Astrocyte of the hippocampus (primary cell): Measurements from ENCODE around the gene RPS14.
"Not testable (repeated sequence)": the region's sequence is repeated elsewhere in the genome, so short reads cannot be mapped to it uniquely, and the experiment has no call there.

ENCODE experiments used
- DNase-seq: peaks from one replicate; pipeline ENCODE4 v3.0.0; 2011; ENCODE audit warnings: low read depth, low spot score

Gene RPS14

DNA sequence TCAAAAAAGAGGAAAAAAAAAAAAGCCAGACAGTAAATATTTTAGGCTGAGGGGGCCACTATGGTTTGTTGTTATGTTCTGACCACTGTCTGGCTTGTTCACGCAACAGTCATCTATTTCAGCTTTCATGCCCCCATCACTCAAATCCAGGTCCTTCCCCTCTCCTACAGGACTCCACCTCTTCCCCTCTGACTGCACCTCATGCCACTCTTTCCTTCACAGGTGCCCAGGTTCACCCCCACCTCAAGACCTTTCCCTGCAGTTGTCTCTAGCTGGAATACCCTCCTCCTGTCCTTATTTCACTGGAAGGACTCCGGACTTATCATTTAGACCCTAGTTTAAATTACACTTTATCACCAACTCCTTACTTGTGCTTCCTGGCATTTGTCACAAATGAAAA lies 3.5 kb downstream of the RPS14 start:
- DNase-seq: no peak

DNA sequence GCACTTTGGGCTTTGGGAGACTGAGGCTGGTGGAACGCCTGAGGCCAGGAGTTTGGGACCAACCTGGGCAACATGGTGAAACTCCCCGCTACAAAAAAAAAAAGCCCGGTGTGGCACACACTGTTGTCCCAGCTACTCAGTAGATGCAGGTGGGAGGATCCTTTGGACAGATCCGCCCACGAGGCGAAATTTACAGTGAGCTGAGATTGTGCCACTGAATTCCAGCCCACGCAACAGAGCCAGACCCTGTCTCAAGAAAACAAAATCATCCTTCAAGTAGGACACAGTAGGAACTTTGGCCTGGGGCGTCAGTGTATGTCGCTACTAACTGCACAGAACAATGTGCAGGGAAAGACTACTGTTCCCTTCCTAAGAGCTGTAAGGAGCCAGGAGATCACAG lies 4.8 kb downstream of the RPS14 start:
- DNase-seq: no peak

DNA sequence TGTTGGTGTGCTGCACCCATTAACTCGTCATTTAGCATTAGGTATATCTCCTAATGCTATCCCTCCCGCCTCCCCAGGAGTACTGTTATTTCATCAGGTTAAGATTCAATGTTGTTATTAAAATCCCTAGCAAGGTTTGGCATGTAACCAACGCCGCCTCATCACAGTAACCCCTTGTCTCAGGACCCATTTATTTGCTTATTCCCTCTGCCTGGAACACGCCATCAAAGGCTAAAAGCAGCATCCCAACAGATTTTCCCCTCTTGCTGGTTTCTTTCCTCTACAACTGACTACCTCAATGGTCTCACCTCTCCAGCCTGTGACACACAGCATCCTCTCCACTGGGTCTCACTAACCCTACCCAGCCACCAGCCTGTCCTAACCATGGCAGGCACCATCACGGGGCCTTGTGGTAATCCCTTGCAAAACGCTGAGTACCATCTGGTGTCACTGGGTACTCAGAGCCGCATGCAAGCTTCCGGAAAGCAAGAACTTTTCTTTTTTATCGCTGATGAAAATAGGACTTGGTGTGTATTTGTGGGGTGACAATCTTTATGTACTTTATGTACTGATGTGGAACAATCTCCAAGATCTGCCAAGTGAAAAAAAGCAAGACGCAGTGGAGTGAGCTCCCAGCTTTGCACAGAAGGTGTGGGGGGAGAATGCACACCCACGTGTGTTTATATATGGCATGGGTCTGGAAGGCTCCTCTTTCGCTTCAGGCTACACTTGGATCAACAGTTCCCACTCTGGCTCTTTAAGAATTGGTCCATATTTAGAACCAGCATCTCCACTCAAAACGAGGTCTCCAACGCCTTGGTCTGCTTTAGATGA lies 6.1 kb downstream of the RPS14 start:
- DNase-seq: no peak

DNA sequence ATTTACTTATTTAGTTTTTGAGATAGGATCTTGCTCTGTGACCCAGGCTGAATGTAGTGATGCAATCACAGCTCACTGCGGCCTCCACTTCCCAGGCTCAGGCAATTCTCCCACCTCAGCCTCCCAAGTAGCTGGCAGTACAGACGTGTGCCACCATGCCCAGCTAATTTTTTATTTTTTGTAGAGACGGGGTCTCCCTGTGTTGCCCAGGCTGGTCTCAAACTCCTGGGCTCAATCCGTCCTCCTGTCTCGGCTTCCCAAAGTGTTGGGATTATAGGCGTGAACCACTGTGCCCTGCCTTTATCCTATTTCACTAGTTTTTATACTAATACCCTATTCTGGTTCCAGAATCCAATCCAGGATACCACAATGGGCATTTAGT lies 6.8 kb downstream of the RPS14 start:
- no peak for DNase-seq

DNA sequence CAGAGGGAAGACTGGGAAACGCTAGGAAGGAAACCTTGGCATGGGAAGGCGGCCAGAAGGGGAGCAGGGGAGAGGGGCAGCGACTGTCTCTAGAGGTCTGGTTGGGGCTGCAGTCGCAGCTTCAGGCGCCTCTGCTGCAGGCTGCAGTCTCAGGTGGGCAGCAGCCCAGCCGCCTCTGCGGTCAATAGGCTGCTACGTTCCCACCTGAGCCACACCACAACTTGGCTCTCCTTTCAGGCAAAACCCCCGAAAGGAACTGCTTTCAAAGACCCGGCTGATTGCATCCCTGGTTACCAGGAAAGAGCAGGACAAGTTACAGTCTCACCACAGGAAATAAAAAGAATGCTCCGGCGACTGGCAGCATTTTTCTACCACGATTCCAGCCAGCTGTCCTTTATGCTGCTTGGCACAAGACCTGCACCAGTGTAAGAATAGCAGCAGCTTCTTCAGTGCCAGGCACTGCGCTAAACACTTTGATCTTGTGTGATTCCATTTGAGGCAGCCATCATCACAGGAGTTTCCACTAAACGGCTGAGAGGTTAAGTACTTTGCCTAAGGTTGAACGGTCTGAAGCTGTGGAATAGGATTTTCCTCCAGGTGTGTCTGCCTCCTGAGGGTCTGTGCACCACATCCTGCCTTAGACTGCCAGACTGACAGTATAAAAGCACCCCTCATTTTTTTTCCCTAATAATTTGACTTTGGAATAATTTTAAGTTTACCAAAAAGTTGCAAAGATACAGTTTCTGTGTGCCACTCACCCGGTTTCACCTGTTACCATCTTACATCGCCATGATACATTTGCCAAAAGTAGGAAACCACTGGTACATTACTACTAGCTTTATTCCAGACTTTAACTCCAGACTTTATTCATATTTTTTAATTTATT lies 7.5 kb downstream of the RPS14 start:
- peak; percentile 43 for DNase-seq

DNA sequence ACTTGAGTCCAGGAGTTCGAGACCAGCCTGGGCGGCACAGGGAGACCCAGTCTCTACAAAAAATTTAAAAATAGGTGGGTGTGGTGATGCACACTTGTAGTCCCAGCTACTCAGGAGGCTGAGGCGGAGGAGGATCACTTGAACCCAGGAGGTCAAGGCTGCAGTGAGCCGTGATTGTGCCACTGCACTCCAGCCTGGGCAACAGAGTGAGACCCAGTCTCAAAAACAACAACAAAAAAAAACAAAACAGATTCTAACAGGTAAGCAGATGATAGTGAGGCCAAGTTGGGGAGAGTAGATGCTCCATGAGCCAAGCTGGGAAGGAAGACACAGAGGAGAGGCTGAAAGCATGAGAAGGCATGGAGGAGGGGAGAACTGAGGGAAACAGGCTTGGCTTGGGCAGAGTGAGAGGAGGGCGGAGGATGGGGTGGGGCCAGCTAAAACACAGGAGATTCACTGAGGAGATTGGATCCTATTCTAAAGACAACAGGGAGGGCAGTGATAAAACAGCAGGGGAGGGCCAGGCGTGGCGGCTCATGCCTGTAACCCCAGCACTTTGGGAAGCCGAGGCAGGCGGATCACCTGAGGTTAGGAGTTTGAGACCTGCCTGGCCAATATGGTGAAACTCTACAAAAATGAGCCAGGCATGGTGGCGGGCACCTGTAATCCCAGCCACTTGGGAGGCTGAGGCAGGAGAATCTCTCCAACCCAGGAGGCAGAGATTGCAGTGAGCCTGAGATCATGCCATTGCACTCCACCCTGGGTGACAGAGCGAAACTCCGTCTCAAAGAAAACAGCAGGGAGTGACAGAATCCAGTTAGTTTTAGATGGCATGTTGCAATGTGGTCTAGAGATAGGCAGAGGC lies 8.4 kb downstream of the RPS14 start:
- no peak for DNase-seq

DNA sequence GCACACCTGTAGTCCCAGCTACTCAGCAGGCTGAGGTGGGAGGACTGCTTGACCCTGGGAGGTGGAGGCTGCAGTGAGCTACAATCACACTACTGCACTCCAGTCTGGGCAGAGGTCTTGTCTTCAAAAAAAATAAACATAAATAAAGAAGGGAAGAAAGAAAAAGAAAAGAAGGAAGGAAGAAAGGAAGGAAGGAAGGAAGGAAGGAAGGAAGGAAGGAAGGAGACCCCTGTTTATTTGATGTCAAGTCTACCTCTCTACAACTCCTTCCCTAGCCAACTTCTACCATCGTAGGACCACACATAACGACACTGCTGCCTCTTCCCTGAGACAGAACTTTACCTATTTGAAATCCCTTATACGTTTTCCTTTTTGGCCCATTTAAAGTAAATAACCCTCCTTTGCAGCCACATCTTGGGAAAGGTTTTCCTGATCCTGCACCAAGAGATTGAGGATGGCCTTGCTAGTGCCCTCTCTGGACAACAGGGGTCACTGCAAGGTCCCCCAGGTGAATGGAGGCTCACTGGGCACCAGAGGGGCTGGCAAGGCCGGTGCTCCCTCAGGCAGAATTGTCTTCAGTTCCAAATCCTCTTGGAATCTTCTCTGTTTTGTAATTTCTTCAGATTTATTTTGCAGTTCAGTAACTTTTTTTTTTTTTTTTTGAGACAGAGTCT lies 10.5 kb downstream of the RPS14 start:
- peak; percentile 41 for DNase-seq

DNA sequence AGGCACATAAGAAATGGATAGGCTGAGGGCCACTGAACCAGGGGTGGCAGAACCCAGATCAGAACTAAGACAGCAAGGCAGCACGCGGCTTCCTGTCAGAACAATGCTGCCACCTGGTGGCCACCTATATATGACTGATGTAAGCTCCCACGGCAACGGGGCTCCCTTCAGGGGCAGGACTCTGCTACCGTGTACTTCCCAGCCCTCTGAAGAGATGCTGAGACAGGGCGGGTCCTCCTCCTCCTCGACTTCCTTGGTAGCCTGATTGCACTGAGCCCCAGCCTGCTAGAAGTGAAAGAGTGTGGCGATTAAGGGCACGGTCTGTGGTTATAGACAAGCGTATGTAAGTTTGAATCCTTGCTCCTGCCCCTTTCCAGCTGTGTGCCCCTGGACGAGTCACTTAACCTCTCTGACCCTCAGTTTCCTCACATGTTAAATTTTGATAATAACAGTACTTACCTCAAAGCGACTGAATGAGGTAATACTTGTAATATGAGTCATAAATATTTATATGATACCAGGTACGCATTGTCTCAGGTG lies 13.3 kb downstream of the RPS14 start:
- DNase-seq: peak; percentile 94

DNA sequence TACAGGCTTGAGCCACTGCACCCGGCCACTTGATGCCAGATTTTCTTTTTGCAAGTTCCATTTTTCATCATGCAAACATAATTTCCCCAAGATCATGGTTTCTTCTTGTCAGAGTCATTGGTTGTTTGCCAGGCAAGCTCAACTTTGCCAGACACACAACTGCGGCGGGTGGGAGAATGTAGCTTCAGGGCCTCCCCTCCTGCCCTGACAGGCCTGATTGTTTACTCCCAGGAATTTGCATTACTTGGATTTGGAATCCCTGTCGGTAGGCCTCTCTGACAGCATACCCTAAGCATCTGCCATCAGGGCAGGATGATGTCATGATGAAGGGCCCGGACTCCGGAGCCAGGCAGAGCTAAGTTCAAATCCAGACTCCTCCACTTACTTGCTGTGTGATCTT lies 15.1 kb downstream of the RPS14 start:
- DNase-seq: peak; percentile 86

DNA sequence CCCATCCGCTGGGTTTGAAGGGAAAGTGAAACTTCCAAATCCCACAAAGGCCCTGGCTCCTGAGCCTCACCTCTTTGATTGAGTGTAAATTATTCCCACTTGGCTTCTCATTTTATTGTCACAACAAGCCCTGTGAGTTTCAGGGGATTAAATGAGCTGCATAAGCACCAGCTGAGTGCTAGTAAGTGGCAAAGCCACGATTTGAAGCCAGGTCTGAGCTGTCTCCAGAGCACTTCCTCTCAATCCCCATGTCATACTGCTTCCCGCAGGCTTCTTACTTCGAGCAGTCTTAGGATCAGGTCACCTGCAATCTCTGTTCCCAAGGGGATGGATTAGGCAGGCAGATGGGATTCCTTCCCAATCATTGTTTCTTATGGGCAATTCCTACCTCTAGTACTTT lies 18.0 kb downstream of the RPS14 start:
- DNase-seq: no peak

DNA sequence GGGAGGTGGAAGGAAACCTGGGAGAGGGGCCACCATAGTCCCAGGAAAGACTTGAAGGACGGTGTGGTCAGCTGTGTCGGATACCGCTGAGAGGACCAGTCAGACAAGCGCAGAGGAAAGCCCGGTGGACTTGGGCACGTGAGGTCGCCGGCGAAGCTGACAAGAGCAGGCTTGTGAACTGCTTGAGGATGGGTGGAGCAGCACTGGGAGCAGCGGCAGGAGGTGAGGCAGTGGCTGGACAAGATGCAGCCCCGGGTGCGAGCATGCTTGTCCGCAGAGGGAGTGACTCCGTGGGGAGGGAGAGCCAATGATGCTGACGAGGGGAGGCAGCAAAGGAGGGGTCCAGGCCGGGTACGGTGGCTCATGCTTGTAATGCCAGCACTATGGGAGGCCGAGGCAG lies 18.5 kb downstream of the RPS14 start:
- no peak for DNase-seq

DNA sequence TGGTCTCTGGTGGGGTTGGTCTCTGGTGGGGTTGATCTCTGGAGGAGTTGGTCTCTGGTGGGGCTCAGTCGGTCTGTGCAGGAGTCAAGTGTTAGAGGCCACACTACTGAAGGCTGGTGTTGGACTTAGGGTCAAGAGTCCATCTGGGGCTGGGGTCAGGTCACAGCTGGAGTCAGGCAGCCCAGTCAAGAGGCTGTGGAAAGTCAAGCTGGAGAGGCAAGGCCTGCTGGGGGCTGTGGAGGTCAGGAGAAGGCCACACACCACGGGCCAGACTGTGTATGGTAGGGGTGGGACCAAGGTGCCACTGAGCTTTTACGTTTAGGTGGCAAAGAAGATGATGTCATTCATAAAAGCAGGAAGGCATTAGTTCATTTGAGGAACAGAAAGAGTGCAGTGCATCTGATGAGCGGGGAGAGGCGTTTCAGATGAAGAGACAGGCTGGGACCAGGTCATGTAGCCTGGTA lies 20.1 kb downstream of the RPS14 start:
- DNase-seq: no peak

DNA sequence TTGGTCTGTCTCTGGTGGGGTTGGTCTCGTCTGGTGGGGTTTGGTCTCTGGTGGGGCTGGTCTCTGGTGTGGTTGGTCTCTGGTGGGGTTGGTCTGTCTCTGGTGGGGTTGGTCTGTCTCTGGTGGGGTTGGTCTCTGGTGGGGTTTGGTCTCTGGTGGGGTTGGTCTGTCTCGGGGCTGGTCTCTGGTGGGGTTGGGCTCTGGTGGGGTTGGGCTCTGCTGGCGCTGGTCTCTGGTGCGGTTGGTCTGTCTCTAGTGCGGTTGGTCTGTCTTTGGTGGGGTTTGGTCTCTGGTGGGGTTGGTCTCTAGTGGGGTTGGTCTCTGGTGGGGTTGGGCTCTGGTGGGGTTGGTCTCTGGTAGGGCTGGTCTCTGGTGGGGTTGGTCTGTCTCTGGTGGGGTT lies 20.6 kb downstream of the RPS14 start:
- DNase-seq: no peak

DNA sequence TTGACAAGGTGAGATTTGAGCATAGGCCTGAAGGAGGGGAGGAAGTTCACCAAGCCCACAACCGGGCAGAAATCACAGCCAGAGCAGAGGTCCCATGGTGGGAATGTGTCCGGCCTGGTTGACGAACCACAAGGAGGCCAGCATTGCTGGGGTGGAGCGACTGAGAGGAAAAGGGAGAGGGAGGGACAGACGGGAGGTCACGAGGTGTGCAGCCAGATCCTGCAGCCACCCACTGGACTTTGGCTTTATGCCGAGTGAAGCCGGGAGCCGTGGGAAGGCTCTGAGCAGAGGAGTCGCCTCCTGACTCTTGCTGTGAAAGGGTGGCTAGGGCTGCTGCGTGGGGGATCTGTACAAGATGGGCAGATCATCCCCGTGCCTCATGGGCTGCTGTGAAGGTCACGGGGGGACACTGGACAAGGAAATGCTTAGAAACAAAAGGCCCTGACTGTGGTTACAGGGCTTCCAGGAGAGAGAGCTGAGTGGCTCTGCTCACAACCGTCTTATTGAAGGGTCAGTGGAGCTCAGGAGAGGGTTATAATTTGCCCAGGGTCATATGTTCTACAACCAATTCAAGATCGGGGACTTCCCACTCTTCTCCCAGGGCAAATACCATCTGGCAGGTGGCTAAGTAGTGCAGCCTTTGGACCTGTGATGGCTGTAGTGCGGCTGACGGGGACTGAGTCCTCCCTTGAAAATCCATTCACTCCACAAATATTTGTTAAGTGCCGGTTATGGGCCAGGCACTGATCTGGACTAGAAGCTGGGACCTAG lies 21.2 kb downstream of the RPS14 start:
- DNase-seq: no peak

DNA sequence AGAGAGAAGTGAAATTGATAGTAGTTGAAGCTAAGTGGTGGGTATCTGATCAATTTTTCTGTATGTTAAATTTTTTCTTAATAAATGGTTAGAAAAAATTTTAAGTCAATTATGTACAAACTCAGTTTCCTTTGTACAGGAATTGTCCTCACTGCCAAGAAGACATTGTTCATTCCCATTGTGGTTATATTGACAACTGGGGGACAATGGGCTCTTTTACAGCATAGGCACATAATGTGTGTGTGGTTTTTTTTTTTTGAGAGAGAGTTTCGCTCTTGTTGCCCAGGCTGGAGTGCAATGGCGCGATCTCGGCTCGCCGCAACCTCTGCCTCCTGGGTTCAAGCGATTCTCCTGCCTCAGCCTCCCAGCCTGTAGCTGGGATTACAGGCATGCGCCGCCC lies 23.4 kb downstream of the RPS14 start:
- DNase-seq: not testable (repeated sequence)

DNA sequence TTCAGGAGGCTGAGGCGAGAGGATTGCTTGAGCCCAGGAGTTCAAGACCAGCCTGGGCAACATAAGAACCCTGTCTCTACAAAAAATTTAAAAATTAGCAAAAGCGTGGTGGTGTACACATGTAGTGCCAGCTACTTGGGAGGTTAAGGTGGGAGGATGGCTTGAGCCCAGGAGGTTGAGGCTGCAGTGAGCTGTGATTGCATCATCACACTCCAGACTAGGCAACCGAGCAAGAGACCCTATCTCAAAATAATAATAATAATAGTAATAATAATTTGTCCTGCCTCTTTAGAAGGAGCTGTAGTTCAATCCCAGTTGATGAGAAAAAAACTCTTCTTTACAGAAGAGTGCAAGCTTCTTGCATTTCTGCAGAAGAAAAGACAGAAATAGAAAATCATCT lies 26.8 kb downstream of the RPS14 start:
- no peak for DNase-seq

DNA sequence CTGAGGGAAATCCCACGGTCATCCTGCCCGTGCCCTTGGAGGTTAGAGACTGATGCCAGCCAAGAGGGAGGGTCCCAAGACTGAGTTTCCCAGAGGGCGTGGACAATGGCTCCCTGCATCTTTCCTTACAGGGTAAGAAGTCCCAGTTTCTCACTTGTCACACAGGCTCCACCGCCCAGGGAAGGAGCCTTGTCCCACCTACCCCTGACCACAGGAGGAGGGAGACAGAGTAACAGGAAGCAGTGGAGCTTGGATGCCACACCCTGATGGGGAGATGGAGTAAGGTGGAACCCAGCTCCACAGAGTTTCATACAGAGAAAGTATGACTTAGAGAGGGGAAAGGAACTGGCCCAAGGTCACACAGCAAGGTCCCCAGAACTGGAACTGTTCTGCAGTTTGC lies 27.5 kb downstream of the RPS14 start:
- no peak for DNase-seq

DNA sequence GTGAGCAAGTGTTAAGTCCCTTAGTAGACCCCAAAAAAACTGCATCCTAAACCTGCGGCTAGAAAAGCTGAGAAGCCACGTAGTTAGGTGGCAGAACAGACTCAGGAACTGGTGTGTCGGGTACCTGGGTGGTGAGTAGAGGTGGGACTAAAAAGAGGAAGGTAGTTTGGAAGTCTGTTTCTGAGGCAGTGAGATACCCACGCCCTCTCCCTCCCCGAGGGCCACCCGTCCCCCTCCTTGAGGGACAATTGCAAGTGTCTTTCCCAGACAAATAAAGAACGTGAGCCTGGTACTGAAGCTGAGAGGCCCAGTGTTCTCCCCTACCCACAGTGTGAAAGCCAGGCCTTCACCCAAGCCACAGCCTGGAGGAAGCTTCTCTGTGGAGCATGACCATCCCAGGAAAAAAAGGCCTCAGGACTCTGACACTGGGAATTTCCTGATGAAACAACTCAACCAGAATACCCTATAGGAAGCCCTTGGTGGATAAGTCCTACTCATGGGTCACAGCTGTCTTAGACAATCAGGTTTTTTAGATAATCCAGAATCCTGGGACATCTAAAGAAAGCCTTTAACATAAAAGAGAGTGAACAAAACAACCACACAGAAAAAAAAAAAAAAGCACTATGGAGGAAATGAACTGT lies 29.8 kb downstream of the RPS14 start:
- no peak for DNase-seq

DNA sequence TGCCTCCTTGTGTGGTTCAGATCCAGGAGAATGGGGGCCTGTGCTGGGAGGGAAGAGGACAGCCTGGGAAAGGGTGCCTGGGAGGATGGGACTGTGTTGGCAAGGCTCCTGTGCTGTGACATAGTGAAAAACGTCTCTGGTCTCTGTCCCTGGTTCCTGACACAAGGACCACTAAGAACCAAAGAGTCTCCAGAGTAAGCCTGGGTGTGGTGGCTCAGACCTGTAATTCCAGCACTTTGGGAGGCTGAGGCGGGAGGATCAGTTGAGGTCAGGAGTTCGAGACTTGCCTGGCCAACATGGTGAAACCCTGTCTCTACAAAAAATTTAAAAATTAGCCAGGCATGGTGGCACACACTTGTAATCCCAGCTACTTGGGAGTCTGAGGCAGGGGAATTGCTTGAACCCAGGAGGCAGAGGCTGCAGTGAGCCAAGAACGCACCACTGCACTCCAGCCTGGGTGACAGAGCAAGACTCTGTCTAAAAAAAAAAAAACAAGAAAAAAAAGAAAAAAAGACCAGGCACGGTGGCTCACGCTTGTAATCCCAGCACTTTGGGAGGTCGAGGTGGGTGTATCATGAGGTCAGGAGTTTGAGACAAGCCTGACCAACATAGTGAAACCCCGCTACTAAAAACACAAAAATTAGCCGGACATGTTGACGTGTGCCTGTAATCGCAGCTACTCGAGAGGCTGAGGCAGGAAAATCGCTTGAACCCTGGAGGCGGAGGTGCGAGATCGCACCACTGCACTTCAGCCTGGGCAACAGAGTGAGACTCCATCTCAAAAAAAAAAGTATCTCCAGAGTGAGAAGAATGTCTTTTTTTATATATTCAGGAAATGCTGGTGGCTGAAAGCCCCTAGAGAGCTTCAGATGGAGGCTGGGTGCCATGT lies 35.4 kb downstream of the RPS14 start:
- not testable (repeated sequence) for DNase-seq
